Measurements from ENCODE around the gene OOSP4A.

Gene OOSP4A

DNA sequence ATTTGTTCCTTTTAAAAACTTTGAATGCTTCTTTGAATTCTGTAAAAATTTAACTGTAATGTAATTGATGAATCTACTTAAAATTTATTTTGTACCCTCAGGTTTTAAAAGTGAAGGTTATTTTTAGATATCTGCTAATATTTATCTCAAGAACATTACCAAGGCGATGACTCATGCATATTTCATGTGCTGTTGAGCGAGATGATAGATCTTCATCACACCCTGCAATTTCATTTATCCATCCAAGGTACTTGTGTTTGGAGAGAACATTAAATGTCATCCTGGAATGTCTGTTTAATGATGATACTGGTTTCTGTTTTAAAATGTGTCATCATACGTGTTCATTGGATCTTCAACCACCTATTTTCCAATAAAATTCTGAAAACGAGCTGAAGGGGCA, 6.7 kb upstream of the OOSP4A start:
- no peak overlapping the region for H3K4me3 ChIP-seq (ENCODE audit: low read depth, low read length)
- no peak for DNase-seq (ENCODE audit: low read depth)
- TF ChIP-seq, protein P1, sequence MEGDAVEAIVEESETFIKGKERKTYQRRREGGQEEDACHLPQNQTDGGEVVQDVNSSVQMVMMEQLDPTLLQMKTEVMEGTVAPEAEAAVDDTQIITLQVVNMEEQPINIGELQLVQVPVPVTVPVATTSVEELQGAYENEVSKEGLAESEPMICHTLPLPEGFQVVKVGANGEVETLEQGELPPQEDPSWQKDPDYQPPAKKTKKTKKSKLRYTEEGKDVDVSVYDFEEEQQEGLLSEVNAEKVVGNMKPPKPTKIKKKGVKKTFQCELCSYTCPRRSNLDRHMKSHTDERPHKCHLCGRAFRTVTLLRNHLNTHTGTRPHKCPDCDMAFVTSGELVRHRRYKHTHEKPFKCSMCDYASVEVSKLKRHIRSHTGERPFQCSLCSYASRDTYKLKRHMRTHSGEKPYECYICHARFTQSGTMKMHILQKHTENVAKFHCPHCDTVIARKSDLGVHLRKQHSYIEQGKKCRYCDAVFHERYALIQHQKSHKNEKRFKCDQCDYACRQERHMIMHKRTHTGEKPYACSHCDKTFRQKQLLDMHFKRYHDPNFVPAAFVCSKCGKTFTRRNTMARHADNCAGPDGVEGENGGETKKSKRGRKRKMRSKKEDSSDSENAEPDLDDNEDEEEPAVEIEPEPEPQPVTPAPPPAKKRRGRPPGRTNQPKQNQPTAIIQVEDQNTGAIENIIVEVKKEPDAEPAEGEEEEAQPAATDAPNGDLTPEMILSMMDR (IDR thresholded peaks at IDR 0.05; ENCODE audit: insufficient read depth, low read depth, low read length, missing control alignments) = no peak

DNA sequence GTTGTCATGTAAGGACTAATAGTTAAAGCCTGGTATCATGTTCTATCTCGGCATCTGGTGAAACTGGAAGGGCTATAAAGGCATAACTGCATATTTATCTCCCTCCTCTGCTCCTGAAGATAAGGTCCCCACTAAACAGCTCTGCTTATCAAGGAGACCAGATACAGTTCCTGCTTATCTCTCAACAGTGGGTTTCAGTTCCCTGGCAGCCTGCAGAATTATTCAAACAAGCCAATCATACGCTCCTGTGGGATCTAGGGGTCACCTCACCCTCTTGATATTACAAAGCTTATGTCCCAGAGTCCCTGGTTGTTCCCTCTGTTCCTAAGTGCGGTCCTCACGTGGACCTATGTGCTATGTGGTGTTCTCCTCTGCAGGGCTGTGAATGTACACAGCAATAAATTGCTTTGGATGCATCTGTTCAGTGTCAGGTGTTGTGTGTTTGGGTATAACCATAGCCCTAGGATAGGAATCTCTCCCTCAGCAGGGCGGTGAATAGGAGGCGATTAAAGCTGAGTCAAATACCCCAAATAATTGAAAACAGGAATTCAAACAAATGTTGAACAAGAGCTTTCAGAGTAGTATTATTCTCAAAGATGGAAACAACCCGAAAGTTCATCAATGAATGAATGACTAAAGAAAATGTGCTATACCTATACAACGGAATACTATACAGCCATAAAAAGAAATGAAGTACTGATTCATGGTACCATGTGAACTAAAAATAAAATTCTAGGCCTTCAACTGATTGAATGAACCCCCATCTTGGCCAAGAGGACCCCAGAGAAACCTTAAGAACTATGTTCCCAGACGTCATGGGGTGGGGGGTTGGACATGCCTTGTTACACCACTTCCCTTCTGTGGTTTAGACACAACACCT, 3.1 kb upstream of the OOSP4A start:
- no peak for DNase-seq (ENCODE audit: low read depth)
- TF ChIP-seq, protein P1 (IDR thresholded peaks at IDR 0.05; ENCODE audit: insufficient read depth, low read depth, low read length, missing control alignments) = no peak
- no peak overlapping the region for H3K4me3 ChIP-seq (ENCODE audit: low read depth, low read length)

DNA sequence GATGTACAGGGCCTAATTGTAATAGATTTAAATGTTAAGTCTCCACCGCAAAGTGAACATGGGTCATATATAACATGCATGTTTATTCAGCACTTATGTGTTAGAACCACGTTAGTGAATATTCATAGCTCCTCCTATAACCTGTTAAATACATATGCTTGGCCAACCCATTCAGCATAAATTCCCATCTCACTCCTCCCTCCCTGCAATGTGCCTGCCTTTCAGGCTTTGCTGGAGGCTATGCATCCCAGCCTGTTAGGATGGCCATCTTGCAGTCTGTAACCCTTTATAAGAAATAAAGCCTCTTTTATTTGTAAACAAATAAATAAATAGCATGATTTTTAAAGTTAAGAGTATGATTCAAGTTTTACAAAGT, 1.7 kb upstream of the OOSP4A start:
- no peak for DNase-seq (ENCODE audit: low read depth)
- TF ChIP-seq, protein P1 (IDR thresholded peaks at IDR 0.05; ENCODE audit: insufficient read depth, low read depth, low read length, missing control alignments) = no peak
- H3K4me3 ChIP-seq (ENCODE audit: low read depth, low read length) = no peak overlapping the region

DNA sequence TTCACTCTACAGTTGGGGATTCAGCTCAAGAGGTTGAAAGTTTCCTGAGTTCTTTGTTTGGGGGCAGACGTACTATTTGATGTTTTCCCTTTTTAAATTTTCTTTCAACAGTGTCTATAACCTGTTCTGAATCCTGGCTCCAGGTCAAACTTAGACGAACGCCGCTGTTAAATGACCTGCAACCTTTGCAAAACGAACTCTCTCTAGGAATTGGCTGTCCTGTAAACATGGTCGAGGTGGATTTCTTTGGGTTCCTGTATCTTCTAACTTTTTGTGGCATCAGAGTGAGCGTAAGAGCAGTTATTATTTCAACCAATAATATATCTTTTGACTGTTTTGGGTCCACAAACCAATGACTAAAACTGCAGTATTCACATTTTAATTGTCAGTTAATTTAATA, 1.6 kb downstream of the OOSP4A start:
- TF ChIP-seq, protein P1 (IDR thresholded peaks at IDR 0.05; ENCODE audit: insufficient read depth, low read depth, low read length, missing control alignments) = no peak
- no peak overlapping the region for H3K4me3 ChIP-seq (ENCODE audit: low read depth, low read length)
- no peak for DNase-seq (ENCODE audit: low read depth)

DNA sequence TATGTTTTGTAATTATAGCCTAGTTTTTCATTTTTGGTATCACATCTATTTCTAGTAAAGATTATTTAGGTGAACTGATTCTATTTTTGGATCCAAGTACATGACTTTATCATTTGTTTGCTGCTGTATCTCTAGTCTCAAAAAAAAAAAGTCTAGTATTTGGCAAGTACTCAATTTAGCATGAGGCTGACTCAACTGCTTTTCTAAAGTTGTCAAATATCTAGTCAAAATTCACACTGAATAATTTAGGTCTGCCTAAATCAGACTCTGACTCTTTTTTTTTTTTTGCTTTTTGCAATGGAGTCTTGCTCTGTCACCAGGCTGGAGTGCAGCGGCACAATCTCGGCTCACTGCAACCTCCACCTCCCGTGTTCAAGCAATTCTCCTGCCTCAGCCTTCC, 2.4 kb downstream of the OOSP4A start:
- no peak for DNase-seq (ENCODE audit: low read depth)
- H3K4me3 ChIP-seq (ENCODE audit: low read depth, low read length) = no peak overlapping the region
- TF ChIP-seq, protein P1 (IDR thresholded peaks at IDR 0.05; ENCODE audit: insufficient read depth, low read depth, low read length, missing control alignments) = no peak

DNA sequence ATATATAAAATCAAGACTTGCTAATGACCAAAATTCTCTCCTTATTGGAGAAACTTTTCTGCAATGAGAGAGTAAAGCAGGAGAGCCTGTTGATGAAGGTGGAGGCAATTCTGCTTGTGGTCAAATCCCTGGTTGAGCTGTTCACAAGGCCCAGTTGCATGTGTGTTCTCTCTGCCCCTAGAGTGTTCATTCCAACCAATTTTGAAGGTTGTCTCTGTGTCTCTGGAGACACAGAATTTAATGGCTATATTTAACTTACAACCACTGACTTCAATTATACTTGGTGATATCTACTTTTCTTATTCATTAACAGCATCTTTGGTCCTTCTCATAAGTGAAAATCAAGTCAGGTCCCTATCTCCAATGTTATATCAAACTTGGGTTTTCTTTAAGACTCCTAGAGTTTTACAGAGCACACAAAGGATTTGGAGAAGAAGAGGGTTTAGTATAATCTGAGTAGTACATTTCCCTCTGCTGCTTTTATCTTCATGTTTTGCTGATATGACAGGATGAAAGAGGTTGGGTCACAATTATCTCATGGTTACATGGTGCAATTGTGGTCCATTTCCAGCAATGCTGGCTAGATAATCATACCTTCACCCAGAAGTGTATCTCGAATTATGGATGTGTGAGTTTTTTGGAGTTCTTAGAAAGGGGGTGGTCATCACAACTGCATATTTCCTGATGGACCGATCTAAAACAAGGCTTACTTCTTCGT, 4.0 kb downstream of the OOSP4A start:
- no peak overlapping the region for H3K4me3 ChIP-seq (ENCODE audit: low read depth, low read length)
- no peak for DNase-seq (ENCODE audit: low read depth)
- TF ChIP-seq, protein P1 (IDR thresholded peaks at IDR 0.05; ENCODE audit: insufficient read depth, low read depth, low read length, missing control alignments) = no peak

Measured in GM12865 (cell line).